H1 (cell line): ENCODE data around the gene DNAAF8. TPM values are rescaled to one million over a fixed set of nuclear protein-coding genes. Genes with fewer than 3 reads are reported as not detected.

Experiments used
- CTCF ChIA-PET: fragments of 300-600 bp; sonication (Branson Sonifier 250); formaldehyde crosslinking; loops from one replicate; lab custom pipeline; 2021; ENCODE audit not compliant: partially characterized antibody; lab: Charles Lee
- POLR2A ChIA-PET: fragments of 300-600 bp; sonication (Branson Sonifier 250); formaldehyde crosslinking; loops from one replicate; lab custom pipeline; 2021; ENCODE audit warnings: inconsistent platforms; ENCODE audit not compliant: partially characterized antibody; lab: Charles Lee
- DNase-seq, 2 experiments: peaks; one replicate each; pipeline versions ENCODE4 v3.0.0 to v3.0.0-alpha.2; 2010 to 2022; ENCODE audit warnings: low spot score in 2 of 2, low read depth in 1 of 2, mixed read lengths in 1 of 2
- FAIRE-seq: peaks from 2 replicates; lab custom pipeline; 2011; peaks lifted over from hg19 to GRCh38; lab: Jason Lieb, UNC
- H2AFZ ChIP-seq: 2 replicates; pipeline ENCODE4 v1.8.1; 2012; ENCODE audit warnings: low read length, inconsistent platforms
- H2AK5ac ChIP-seq: 2 replicates; pipeline ENCODE4 v1.6.1; 2013; ENCODE audit warnings: low read depth, low read length
- H2BK120ac ChIP-seq: replicated peaks from 2 replicates; pipeline ENCODE3; 2013; ENCODE audit warnings: low read depth, low read length, inconsistent platforms
- H2BK12ac ChIP-seq: 2 replicates; pipeline ENCODE4 v1.6.1; 2013; ENCODE audit warnings: low read depth, low read length
- H2BK15ac ChIP-seq: 2 replicates; pipeline ENCODE4 v1.6.1; 2013; ENCODE audit warnings: low read length
- H2BK20ac ChIP-seq: 2 replicates; pipeline ENCODE4 v1.6.1; 2013; ENCODE audit warnings: low read length
- H2BK5ac ChIP-seq: 2 replicates; pipeline ENCODE4 v1.6.1; 2013; ENCODE audit warnings: low read depth, low read length
- H3K14ac ChIP-seq: 2 replicates; pipeline ENCODE4 v1.6.1; 2013; ENCODE audit warnings: inconsistent platforms; ENCODE audit not compliant: insufficient read length
- H3K18ac ChIP-seq: 2 replicates; pipeline ENCODE4 v1.6.1; 2013; ENCODE audit warnings: low read length; ENCODE audit errors: extremely low read depth
- H3K23ac ChIP-seq: 2 replicates; pipeline ENCODE4 v1.6.1; 2013; ENCODE audit warnings: inconsistent platforms; ENCODE audit not compliant: insufficient read length
- H3K23me2 ChIP-seq: 2 replicates; pipeline ENCODE4 v1.6.1; 2013; ENCODE audit warnings: low read depth, low read length
- H3K27ac ChIP-seq: 2 replicates; pipeline ENCODE4 v1.6.1; 2011; ENCODE audit warnings: low read depth, low read length, inconsistent platforms
- H3K27me3 ChIP-seq, 4 experiments: replicated peaks in 1 of 4; 1 replicate in 1 of 4; 2 replicates in 3 of 4; pipeline versions ENCODE4 v1.6.1 to v1.8.1; 2011 to 2013; ENCODE audit warnings: low read length in 3 of 4, mild to moderate bottlenecking in 3 of 4, inconsistent platforms in 2 of 4, mixed read lengths in 2 of 4, moderate library complexity in 1 of 4; ENCODE audit not compliant: control insufficient read depth in 3 of 4, insufficient read depth in 3 of 4; ENCODE audit errors: extremely low read depth in 1 of 4
- H3K36me3 ChIP-seq, 4 experiments: 2 replicates each; pipeline versions ENCODE4 v1.6.1 to v1.8.1; 2011 to 2013; ENCODE audit warnings: mild to moderate bottlenecking in 4 of 4, low read length in 3 of 4, moderate library complexity in 2 of 4, control low read depth in 1 of 4, inconsistent platforms in 1 of 4; ENCODE audit not compliant: insufficient read depth in 4 of 4, control insufficient read depth in 2 of 4
- H3K4ac ChIP-seq: replicated peaks from 2 replicates; pipeline ENCODE3; 2013; ENCODE audit warnings: low read length, low read depth, mixed read lengths, inconsistent platforms; ENCODE audit not compliant: insufficient read length
- H3K4me1 ChIP-seq, 4 experiments: replicated peaks in 1 of 4; 1 replicate in 1 of 4; 2 replicates in 3 of 4; pipeline versions ENCODE4 v1.6.1 to v1.8.1; 2011 to 2013; ENCODE audit warnings: low read length in 3 of 4, inconsistent platforms in 2 of 4, mixed read lengths in 1 of 4; ENCODE audit not compliant: insufficient read depth in 4 of 4, control insufficient read depth in 3 of 4
- H3K4me2 ChIP-seq, 2 experiments: 2 replicates each; pipeline versions ENCODE4 v1.6.1 to v1.8.1; 2011 to 2013; ENCODE audit warnings: low read depth in 2 of 2, low read length in 2 of 2, control low read depth in 1 of 2, inconsistent platforms in 1 of 2, mild to moderate bottlenecking in 1 of 2; ENCODE audit not compliant: insufficient read depth in 1 of 2
- H3K4me3 ChIP-seq, 4 experiments: fragments of 200-600, 300-600 bp in 1 of 4; sonication (generic), shearing (Covaris generic), sonication (Bioruptor Twin) in 1 of 4; 2 replicates each; pipeline versions ENCODE4 v1.5.1 to v1.8.1; 2011 to 2016; ENCODE audit warnings: low read length in 4 of 4, low read depth in 3 of 4, control low read depth in 2 of 4, inconsistent platforms in 2 of 4, mild to moderate bottlenecking in 2 of 4, mixed read lengths in 1 of 4, moderate library complexity in 1 of 4; ENCODE audit not compliant: insufficient read depth in 2 of 4; ENCODE audit errors: extremely low read depth in 1 of 4
- H3K56ac ChIP-seq: replicated peaks from 2 replicates; pipeline ENCODE3; 2013; ENCODE audit warnings: low read depth, mild to moderate bottlenecking, mixed read lengths, low read length, inconsistent platforms; ENCODE audit not compliant: insufficient read length
- H3K79me1 ChIP-seq: 2 replicates; pipeline ENCODE4 v1.6.1; 2013; ENCODE audit warnings: low read depth, low read length, control low read depth
- H3K79me2 ChIP-seq, 2 experiments: 2 replicates each; pipeline versions ENCODE4 v1.6.1 to v1.8.1; 2012 to 2013; ENCODE audit warnings: low read length in 2 of 2, mild to moderate bottlenecking in 2 of 2, inconsistent platforms in 1 of 2; ENCODE audit not compliant: insufficient read depth in 2 of 2, control insufficient read depth in 1 of 2
- H3K9ac ChIP-seq, 4 experiments: replicated peaks in 1 of 4; 1 replicate in 1 of 4; 2 replicates in 3 of 4; pipeline versions ENCODE4 v1.6.1 to v1.8.1; 2011 to 2013; ENCODE audit warnings: low read depth in 3 of 4, low read length in 3 of 4, control low read depth in 2 of 4, mild to moderate bottlenecking in 2 of 4, moderate library complexity in 2 of 4, inconsistent platforms in 1 of 4; ENCODE audit errors: extremely low read depth in 1 of 4
- H3K9me3 ChIP-seq, 2 experiments: 2 replicates each; pipeline versions ENCODE4 v1.6.1 to v1.8.1; 2012 to 2013; ENCODE audit warnings: mild to moderate bottlenecking in 2 of 2, moderate library complexity in 2 of 2, control low read depth in 1 of 2, inconsistent platforms in 1 of 2, low read depth in 1 of 2, low read length in 1 of 2, mixed read lengths in 1 of 2; ENCODE audit not compliant: insufficient read depth in 2 of 2
- H4K20me1 ChIP-seq, 2 experiments: replicated peaks in 1 of 2; 2 replicates each; pipeline versions ENCODE3 to v1.8.1; 2011 to 2013; ENCODE audit warnings: inconsistent platforms in 2 of 2, low read length in 2 of 2, mild to moderate bottlenecking in 1 of 2; ENCODE audit not compliant: insufficient read depth in 2 of 2, control insufficient read depth in 1 of 2
- H4K5ac ChIP-seq: 2 replicates; pipeline ENCODE4 v1.6.1; 2013; ENCODE audit warnings: low read length, low read depth, mixed read lengths, inconsistent platforms; ENCODE audit not compliant: insufficient read length
- H4K8ac ChIP-seq: 2 replicates; pipeline ENCODE4 v1.8.0; 2013; ENCODE audit warnings: mild to moderate bottlenecking, moderate library complexity, low read length, inconsistent platforms; ENCODE audit not compliant: insufficient read depth; ENCODE audit errors: extremely low read depth
- H4K91ac ChIP-seq: replicated peaks from 2 replicates; pipeline ENCODE3; 2013; ENCODE audit warnings: low read length, mixed read lengths, inconsistent platforms; ENCODE audit not compliant: insufficient read length
- CBX5 ChIP-seq: fragments of 300-800, 300-1000 bp; sonication (generic); IDR thresholded peaks from 2 replicates; pipeline ENCODE4 v1.7.1; 2016; ENCODE audit warnings: antibody characterized with exemption, low read length, low read depth
- CBX8 ChIP-seq: fragments of 300-800, 300-1000 bp; sonication (generic); IDR thresholded peaks from 2 replicates; pipeline ENCODE4 v1.7.1; 2016; ENCODE audit warnings: low read depth, low read length, borderline replicate concordance
- CTBP2 ChIP-seq: IDR thresholded peaks from 2 replicates; pipeline ENCODE4 v1.7.0; 2011; ENCODE audit warnings: borderline replicate concordance, mild to moderate bottlenecking, moderate library complexity, mixed read lengths, low read length; ENCODE audit not compliant: insufficient read depth, insufficient read length
- GABPA ChIP-seq: IDR thresholded peaks from 2 replicates; pipeline ENCODE4 v1.6.1; 2011; ENCODE audit warnings: mild to moderate bottlenecking, low read length, moderate library complexity, borderline replicate concordance; ENCODE audit not compliant: insufficient read depth
- HDAC6 ChIP-seq: IDR thresholded peaks from one replicate; pipeline ENCODE4 v1.7.1; 2012; ENCODE audit warnings: low read depth, mild to moderate bottlenecking, inconsistent platforms, low read length, moderate library complexity
- JUN ChIP-seq: IDR thresholded peaks from 2 replicates; pipeline ENCODE4 v1.6.1; 2011; ENCODE audit warnings: low read depth, mild to moderate bottlenecking, improper control_type of control experiment, low read length
- KDM1A ChIP-seq: fragments of 200-600, 300-600 bp; sonication (generic); IDR thresholded peaks from 2 replicates; pipeline ENCODE4 v1.7.1; 2016; ENCODE audit warnings: mild to moderate bottlenecking, low read length, borderline replicate concordance
- NANOG ChIP-seq: IDR thresholded peaks from 2 replicates; pipeline ENCODE4 v1.6.1; 2011; ENCODE audit warnings: low read length, low read depth, mild to moderate bottlenecking, inconsistent platforms; ENCODE audit not compliant: insufficient read depth, poor library complexity, severe bottlenecking
- NRF1 ChIP-seq: IDR thresholded peaks from 2 replicates; pipeline ENCODE4 v1.6.1; 2011; ENCODE audit warnings: mild to moderate bottlenecking, low read depth, low read length, improper control_type of control experiment
- SRF ChIP-seq: IDR thresholded peaks from 2 replicates; pipeline ENCODE4 v1.6.1; 2011; ENCODE audit warnings: mild to moderate bottlenecking, low read depth, low read length, moderate library complexity
- TCF12 ChIP-seq: IDR thresholded peaks from 2 replicates; pipeline ENCODE4 v1.6.1; 2011; ENCODE audit warnings: low read depth, mild to moderate bottlenecking, low read length
- TEAD4 ChIP-seq: IDR thresholded peaks from 2 replicates; pipeline ENCODE4 v1.6.1; 2012; ENCODE audit warnings: low read depth, low read length, inconsistent platforms, mixed read lengths
- WGBS, 2 experiments: shearing (Covaris generic) in 1 of 2; methylation state at CpG; one replicate each; pipeline versions ENCODE4 v1.1.6 to v1.1.7; 2013 to 2015; ENCODE audit warnings: low lambda C conversion rate in 2 of 2, mixed read lengths in 2 of 2, inconsistent platforms in 1 of 2, low coverage in 1 of 2, missing lambda C conversion rate in 1 of 2; ENCODE audit not compliant: insufficient replicate concordance in 2 of 2, insufficient coverage in 1 of 2, insufficient read length in 1 of 2; ENCODE audit errors: extremely low coverage in 1 of 2, missing lambda C conversion rate in 1 of 2; 5-methylcytosine and 5-hydroxymethylcytosine counted together
- polyA plus RNA-seq, 7 experiments: library from polyadenylated mRNA; depleted of rRNA in 3 of 7; stranded (reverse) in 5 of 7; unstranded in 2 of 7; fragments of >200 nt in 5 of 7; fragments of 200-250 nt in 2 of 7; gene quantifications; 1 replicate in 5 of 7; 2 replicates in 1 of 7; 4 replicates in 1 of 7; pipeline versions ENCODE4 v1.2.1 to v1.2.3, GENCODE V29; 2011 to 2013; ENCODE audit warnings: missing spikeins in 2 of 7, mixed read lengths in 2 of 7
- total RNA-seq: library from RNA; stranded (reverse); fragmentation: NEBNext Ultra II Directional; extraction: Animal tissue kit (Norgen Biotek cat#: 25700); gene quantifications from 2 replicates; pipeline ENCODE4 v1.2.1, GENCODE V29; 2021

The DNAAF8 gene
- total and polyA plus RNA-seq, 2 of the 8 experiments (the other 6 are each of a cell fraction or from before 2014, with no cell fraction given) = 0.39 TPM; not detected in 1

DNA sequence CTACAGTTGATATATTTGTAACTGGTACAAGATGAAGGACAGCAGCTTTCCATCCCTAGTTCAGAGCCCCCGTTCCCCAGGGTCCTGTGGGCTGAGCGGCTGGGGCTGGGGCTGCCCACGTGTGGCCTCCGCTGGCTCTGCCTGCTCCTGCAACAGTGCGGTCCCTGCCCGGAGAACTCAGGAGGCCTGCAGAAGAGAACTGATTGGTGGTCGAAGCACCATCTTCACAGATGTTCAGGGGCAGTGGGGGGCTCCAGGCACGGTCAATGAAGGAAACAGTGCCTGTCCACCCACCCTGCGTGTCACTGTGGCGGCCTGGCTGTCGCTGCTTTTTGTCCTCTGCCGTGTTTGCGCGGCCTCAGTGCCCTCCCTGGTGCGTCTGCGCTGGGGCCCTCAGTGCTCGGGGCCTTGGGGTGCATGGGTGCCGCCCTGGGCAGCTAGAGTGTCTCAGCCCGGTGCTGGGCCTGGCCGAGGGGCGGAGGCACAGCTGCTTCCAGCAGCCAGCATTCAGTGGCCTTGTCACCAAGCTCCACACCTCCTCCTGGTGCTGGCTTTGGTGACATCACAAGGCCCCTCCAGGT lies 45.2 kb upstream of the DNAAF8 start:
- no peak overlapping the region for H2BK5ac ChIP-seq
- H2BK120ac ChIP-seq = no peak overlapping the region
- FAIRE-seq (no peak), DNase-seq (no peak)
- no peak overlapping the region for H3K4ac ChIP-seq
- no peak overlapping the region for H2BK12ac ChIP-seq
- no peaks in the 10 kb centered on the region for H3K79me1 ChIP-seq
- peaks cover 0 to 2% of the 10 kb centered on the region in 2 experiments; a peak in 1 of 4 replicates for H3K79me2 ChIP-seq
- ChIA-PET POLR2A (interaction anchor here (1.3 kb wide), 1 partner anchor 11 kb away, joined by 3 read pairs; no protein-coding TSS in a partner anchor), CTCF (interaction anchor here (0.6 kb wide), 1 partner anchor 439 kb away, joined by 3 read pairs; no protein-coding TSS in a partner anchor)
- no peak overlapping the region for H4K8ac ChIP-seq
- H3K36me3 ChIP-seq = peaks cover 0 to 6% (median 4%) of the 10 kb centered on the region in 4 experiments; a peak in 3 of 8 replicates
- peaks cover 0 to 10% of the 10 kb centered on the region in 2 experiments for H4K20me1 ChIP-seq
- H2AK5ac ChIP-seq = no peak overlapping the region
- H3K9ac ChIP-seq = no peak overlapping the region
- H4K91ac ChIP-seq = no peak overlapping the region
- H3K4me1 ChIP-seq = peaks cover 0 to 7% (median 5%) of the 10 kb centered on the region in 4 experiments; a peak in 4 of 7 replicates
- no peak overlapping the region for H2BK15ac ChIP-seq
- no peak overlapping the region for H2AFZ ChIP-seq
- peaks cover 8% of the 10 kb centered on the region; the same call in 1 of the 2 replicates for H3K23me2 ChIP-seq
- no peak overlapping the region for H3K14ac ChIP-seq
- H3K23ac ChIP-seq = no peak overlapping the region
- H4K5ac ChIP-seq = no peak overlapping the region
- no peak overlapping the region for H3K4me3 ChIP-seq
- H3K27ac ChIP-seq = no peak overlapping the region
- H3K27me3 ChIP-seq = no peaks in the 10 kb centered on the region
- H2BK20ac ChIP-seq = no peak overlapping the region
- no peak for TF ChIP-seq TEAD4
- TF ChIP-seq CBX8 = no peak
- no peak for TF ChIP-seq CTBP2
- TF ChIP-seq NANOG = no peak
- TF ChIP-seq KDM1A = no peak
- TF ChIP-seq CBX5 = no peak
- TF ChIP-seq HDAC6 = no peak
- no peak for TF ChIP-seq TCF12
- no peak for TF ChIP-seq GABPA
- TF ChIP-seq SRF = no peak
- no peak for TF ChIP-seq JUN
- no peak for TF ChIP-seq NRF1
- no peak overlapping the region for H3K18ac ChIP-seq
- no peak overlapping the region for H3K4me2 ChIP-seq
- no peaks in the 10 kb centered on the region for H3K9me3 ChIP-seq
- WGBS, 2 experiments = 86% methylated on average over 19 of the region's 21 CpGs; no CpG with 5 or more reads in 1 of the 2 experiments
- no peak overlapping the region for H3K56ac ChIP-seq
